Measurements from ENCODE around the gene CHRNA9.

Gene CHRNA9

GRCh38 chr4:40337523-40337922 lies 2.4 kb downstream of the CHRNA9 start:
- TF ChIP-seq GATA1 (IDR thresholded peaks at IDR 0.05; ENCODE audit: low read depth, low read length): no peak
- TF ChIP-seq POLR2A (IDR thresholded peaks at IDR 0.05; ENCODE audit: low read length): no peak
- DNase-seq: no peak

GRCh38 chr4:40340030-40340429 lies 4.9 kb downstream of the CHRNA9 start:
- no peak for TF ChIP-seq POLR2A (IDR thresholded peaks at IDR 0.05; ENCODE audit: low read length)
- TF ChIP-seq GATA1 (IDR thresholded peaks at IDR 0.05; ENCODE audit: low read depth, low read length): no peak
- no peak for DNase-seq

- no peak for DNase-seq
- TF ChIP-seq POLR2A (IDR thresholded peaks at IDR 0.05; ENCODE audit: low read length): no peak
- TF ChIP-seq GATA1 (IDR thresholded peaks at IDR 0.05; ENCODE audit: low read depth, low read length): no peak
Measured at GRCh38 chr4:40347472-40347871, 12.3 kb downstream of the CHRNA9 start.

GRCh38 chr4:40348000-40348399 lies 12.9 kb downstream of the CHRNA9 start:
- no peak for DNase-seq

GRCh38 chr4:40349561-40350198 lies 14.5 kb downstream of the CHRNA9 start:
- TF ChIP-seq POLR2A (IDR thresholded peaks at IDR 0.05; ENCODE audit: low read length) (no peak), GATA1 (IDR thresholded peaks at IDR 0.05; ENCODE audit: low read depth, low read length) (no peak)
- no peak for DNase-seq

More at GRCh38 chr4:40348000-40348399, 12.9 kb downstream of the CHRNA9 start:
- TF ChIP-seq POLR2A (IDR thresholded peaks at IDR 0.05; ENCODE audit: low read length) (no peak), GATA1 (IDR thresholded peaks at IDR 0.05; ENCODE audit: low read depth, low read length) (no peak)

- no peak for TF ChIP-seq POLR2A (IDR thresholded peaks at IDR 0.05; ENCODE audit: low read length)
- no peak for TF ChIP-seq GATA1 (IDR thresholded peaks at IDR 0.05; ENCODE audit: low read depth, low read length)
- DNase-seq: peak; percentile 19 to 27
Measured at GRCh38 chr4:40350627-40351227, 15.6 kb downstream of the CHRNA9 start.

- no peak for DNase-seq
- TF ChIP-seq POLR2A (IDR thresholded peaks at IDR 0.05; ENCODE audit: low read length): no peak
- no peak for TF ChIP-seq GATA1 (IDR thresholded peaks at IDR 0.05; ENCODE audit: low read depth, low read length)
Measured at GRCh38 chr4:40354158-40354557, 19.0 kb downstream of the CHRNA9 start.

- DNase-seq: no peak
- TF ChIP-seq POLR2A (IDR thresholded peaks at IDR 0.05; ENCODE audit: low read length): no peak
- no peak for TF ChIP-seq GATA1 (IDR thresholded peaks at IDR 0.05; ENCODE audit: low read depth, low read length)
Measured at GRCh38 chr4:40355131-40355530, 20.0 kb downstream of the CHRNA9 start.

- no peak for TF ChIP-seq GATA1 (IDR thresholded peaks at IDR 0.05; ENCODE audit: low read depth, low read length)
- no peak for TF ChIP-seq POLR2A (IDR thresholded peaks at IDR 0.05; ENCODE audit: low read length)
- no peak for DNase-seq
Measured at GRCh38 chr4:40357738-40358137, 22.6 kb downstream of the CHRNA9 start.

GRCh38 chr4:40361338-40361737 lies 26.2 kb downstream of the CHRNA9 start:
- DNase-seq: no peak
- TF ChIP-seq GATA1 (IDR thresholded peaks at IDR 0.05; ENCODE audit: low read depth, low read length) (no peak), POLR2A (IDR thresholded peaks at IDR 0.05; ENCODE audit: low read length) (no peak)

GRCh38 chr4:40363382-40363920 lies 28.3 kb downstream of the CHRNA9 start:
- no peak for TF ChIP-seq GATA1 (IDR thresholded peaks at IDR 0.05; ENCODE audit: low read depth, low read length)
- TF ChIP-seq POLR2A (IDR thresholded peaks at IDR 0.05; ENCODE audit: low read length): no peak
- no peak for DNase-seq

GRCh38 chr4:40363945-40364344 lies 28.8 kb downstream of the CHRNA9 start:
- DNase-seq: no peak
- TF ChIP-seq POLR2A (IDR thresholded peaks at IDR 0.05; ENCODE audit: low read length) (no peak), GATA1 (IDR thresholded peaks at IDR 0.05; ENCODE audit: low read depth, low read length) (no peak)

- no peak for DNase-seq
Measured at GRCh38 chr4:40365766-40366165, 30.6 kb downstream of the CHRNA9 start.

GRCh38 chr4:40367451-40367850 lies 32.3 kb downstream of the CHRNA9 start:
- TF ChIP-seq POLR2A (IDR thresholded peaks at IDR 0.05; ENCODE audit: low read length): no peak
- TF ChIP-seq GATA1 (IDR thresholded peaks at IDR 0.05; ENCODE audit: low read depth, low read length): no peak
- DNase-seq: no peak

More at GRCh38 chr4:40365766-40366165, 30.6 kb downstream of the CHRNA9 start:
- no peak for TF ChIP-seq GATA1 (IDR thresholded peaks at IDR 0.05; ENCODE audit: low read depth, low read length)
- no peak for TF ChIP-seq POLR2A (IDR thresholded peaks at IDR 0.05; ENCODE audit: low read length)
